ENCODE data around the gene SPDYE17. TPM values are rescaled to one million over a fixed set of nuclear protein-coding genes. Genes with fewer than 3 reads are reported as not detected.
"Not testable (repeated sequence)": the region's sequence is repeated elsewhere in the genome, so short reads cannot be mapped to it uniquely, and the experiment has no call there.

The SPDYE17 gene, protein sequence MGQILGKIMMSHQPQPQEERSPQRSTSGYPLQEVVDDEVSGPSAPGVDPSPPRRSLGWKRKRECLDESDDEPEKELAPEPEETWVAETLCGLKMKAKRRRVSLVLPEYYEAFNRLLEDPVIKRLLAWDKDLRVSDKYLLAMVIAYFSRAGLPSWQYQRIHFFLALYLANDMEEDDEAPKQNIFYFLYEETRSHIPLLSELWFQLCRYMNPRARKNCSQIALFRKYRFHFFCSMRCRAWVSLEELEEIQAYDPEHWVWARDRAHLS
- not detected for total RNA-seq

DNA sequence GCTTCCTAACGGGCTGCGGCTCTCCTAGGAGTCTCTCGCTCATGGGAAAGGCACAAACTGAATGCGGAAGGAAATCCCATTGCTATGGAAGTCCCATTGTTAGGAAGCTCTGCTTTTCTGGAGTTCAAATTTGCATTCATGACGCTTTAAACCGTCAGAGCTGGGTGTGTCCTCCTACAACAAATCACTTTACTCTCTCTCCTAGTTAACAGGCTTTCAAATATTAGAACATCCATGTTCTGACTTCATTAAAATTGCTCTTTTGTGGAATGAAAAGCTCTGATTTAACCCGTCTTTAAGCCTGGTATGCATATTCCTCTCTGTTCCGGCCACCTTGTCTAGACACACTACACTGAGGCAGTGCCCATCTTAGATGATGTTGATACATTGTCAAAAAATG, at the start of gene SPDYE17:
Gene SPDYE17 (minus strand): TSS at position 101 of the 400 bp plus-strand sequence. CDS start 1,791 bp downstream, outside the sequence.
- H3K36me3 Mint-ChIP-seq; DNase-seq; CTCF ChIA-PET; H3K4me1 Mint-ChIP-seq (ENCODE audit: low read depth); intact Hi-C loops (cut with micrococcal nuclease); H3K9me3 Mint-ChIP-seq; POLR2A ChIA-PET; H3K27me3 Mint-ChIP-seq; H3K4me3 Mint-ChIP-seq; H3K27ac Mint-ChIP-seq: not testable (repeated sequence)

DNA sequence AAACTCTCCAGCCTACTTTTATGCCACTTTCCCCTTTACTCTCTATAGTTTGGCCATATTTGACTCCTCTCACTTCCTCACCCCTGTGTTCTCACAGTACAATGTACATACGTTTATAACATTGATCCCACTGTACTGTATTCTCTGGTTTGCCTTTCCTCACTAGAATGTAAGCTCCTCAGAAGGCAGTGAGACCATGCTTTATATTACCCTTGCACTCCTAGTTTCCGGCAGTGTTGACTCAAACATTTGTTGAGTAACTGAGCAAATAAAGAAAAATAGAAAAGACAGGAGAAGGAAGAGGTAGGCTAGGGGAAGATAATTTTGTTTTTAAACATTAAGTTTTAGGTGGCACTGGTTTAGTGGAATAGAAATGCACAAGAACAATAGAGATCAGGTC, 48.1 kb upstream of the SPDYE17 start:
- H3K27me3 Mint-ChIP-seq; H3K4me1 Mint-ChIP-seq (ENCODE audit: low read depth); intact Hi-C loops (cut with micrococcal nuclease); H3K9me3 Mint-ChIP-seq; H3K27ac Mint-ChIP-seq; DNase-seq; POLR2A ChIA-PET; H3K4me3 Mint-ChIP-seq; H3K36me3 Mint-ChIP-seq; CTCF ChIA-PET: not testable (repeated sequence)

DNA sequence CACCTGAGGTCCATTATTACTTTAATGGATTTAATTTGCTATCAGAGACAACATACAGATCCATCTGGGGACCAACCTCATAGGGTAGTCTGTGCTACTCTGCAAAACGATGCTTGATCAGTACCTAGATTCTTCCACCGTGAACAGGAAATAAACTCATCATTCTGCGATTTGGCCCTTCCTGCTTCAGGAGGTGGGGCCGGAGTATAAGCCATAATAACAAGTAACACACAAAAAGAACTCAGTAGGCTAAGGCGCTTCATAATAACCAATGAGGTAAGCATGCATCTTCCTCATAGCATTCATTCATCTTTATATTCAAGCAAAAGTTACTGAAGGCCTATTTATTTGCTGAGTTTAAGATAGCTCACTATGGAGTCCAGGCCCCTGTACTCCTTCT, 47.5 kb upstream of the SPDYE17 start:
- H3K4me3 Mint-ChIP-seq; POLR2A ChIA-PET; intact Hi-C loops (cut with micrococcal nuclease); H3K36me3 Mint-ChIP-seq; H3K4me1 Mint-ChIP-seq (ENCODE audit: low read depth); CTCF ChIA-PET; DNase-seq; H3K27ac Mint-ChIP-seq; H3K9me3 Mint-ChIP-seq; H3K27me3 Mint-ChIP-seq: not testable (repeated sequence)

DNA sequence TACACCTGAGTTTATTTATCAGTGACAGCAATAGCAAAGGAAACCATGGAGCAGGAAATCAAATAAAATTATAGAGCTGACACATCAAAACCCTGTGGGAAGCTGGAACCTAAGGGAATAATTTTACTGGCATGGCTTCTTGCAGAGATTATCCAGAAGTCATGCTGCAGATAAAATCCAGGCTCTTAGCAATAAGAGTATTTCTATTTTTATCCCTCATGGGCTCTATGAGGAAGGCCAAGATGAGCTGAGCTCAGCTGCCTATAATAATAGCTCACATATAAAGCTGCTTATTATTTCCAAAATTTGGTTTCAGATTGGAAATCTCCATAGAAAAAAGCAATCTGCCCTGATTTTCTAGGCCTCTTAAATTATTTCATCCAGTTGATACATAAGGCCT, 47.0 kb upstream of the SPDYE17 start:
- H3K4me3 Mint-ChIP-seq; H3K4me1 Mint-ChIP-seq (ENCODE audit: low read depth); CTCF ChIA-PET; H3K27ac Mint-ChIP-seq; POLR2A ChIA-PET; intact Hi-C loops (cut with micrococcal nuclease); H3K27me3 Mint-ChIP-seq; DNase-seq: not testable (repeated sequence)
- Mint-ChIP-seq H3K9me3 (peaks cover 10% of the 10 kb centered on the region), H3K36me3 (peaks cover 12% of the 10 kb centered on the region)

DNA sequence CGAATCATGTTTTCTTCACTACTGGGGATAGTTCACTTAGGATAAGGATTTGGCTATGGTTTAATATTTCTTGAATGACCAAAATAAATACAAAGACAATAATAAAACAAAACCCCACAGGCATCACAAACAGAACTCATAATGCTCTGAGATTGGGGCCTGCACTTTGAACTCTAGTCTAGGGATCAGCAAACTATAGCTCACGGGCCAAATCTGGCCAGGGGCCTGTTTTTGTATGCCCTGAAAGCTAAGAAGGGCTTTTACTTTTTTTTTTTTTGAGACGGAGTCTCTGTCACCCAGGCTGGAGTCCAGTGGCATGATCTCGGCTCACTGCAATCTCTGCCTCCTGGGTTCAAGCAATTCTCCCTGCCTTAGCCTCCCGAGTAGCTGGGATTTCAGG, 44.9 kb upstream of the SPDYE17 start:
- peaks cover 11% of the 10 kb centered on the region for H3K9me3 Mint-ChIP-seq
- H3K27me3 Mint-ChIP-seq; intact Hi-C loops (cut with micrococcal nuclease); H3K4me3 Mint-ChIP-seq; CTCF ChIA-PET; H3K4me1 Mint-ChIP-seq (ENCODE audit: low read depth); POLR2A ChIA-PET; H3K27ac Mint-ChIP-seq; DNase-seq: not testable (repeated sequence)
- peaks cover 15% of the 10 kb centered on the region for H3K36me3 Mint-ChIP-seq

DNA sequence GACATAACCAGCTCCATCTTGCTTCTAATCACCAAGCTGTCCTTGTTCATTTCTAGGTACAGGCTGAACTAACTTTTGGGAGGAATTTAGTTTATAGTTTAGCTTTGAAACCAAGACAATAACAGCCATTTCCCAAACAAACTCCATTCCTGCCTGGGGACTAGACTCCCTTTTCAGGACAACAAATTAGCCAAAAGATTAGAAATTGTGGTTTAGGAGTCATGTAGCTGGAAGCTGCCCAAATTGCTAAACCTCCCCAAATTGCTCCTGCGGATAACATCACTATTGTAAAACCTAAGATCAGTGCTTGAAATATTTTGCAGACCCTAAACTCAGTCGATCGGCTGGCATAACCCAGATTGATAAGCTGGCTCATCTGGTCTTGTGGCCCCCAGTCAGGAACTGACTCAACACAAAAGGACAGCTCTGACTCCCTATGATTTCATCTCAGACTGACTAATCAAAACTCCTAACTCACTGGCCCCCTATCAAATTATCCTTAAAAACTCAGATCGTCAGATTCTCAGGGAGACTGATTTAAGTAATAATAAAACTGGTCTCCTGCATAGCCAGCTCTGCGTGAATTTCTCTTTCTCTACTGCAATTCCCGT, 42.7 kb upstream of the SPDYE17 start:
- H3K4me1 Mint-ChIP-seq (ENCODE audit: low read depth); H3K4me3 Mint-ChIP-seq; H3K27ac Mint-ChIP-seq; intact Hi-C loops (cut with micrococcal nuclease); DNase-seq; POLR2A ChIA-PET; CTCF ChIA-PET; H3K27me3 Mint-ChIP-seq: not testable (repeated sequence)
- Mint-ChIP-seq H3K36me3 (peaks cover 25% of the 10 kb centered on the region), H3K9me3 (peaks cover 11% of the 10 kb centered on the region)

DNA sequence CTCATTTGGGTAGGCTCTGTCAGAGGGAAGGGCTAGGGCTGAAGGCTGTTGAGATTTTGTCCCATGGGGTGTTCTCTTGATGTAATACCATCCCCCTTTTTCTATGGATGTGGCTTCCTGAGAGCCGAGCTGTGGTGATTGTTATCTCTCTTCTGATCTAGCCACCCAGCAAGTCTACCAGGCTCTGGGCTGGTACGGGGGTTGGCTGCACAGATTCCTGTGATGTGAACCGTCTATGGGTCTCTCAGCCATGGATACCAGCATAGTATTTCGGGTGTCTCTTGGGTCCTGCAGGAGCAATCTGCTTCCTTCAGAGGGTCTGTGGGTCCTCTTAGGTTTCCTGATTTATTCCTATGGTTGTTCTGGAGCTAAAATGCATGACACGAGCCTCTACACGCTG, 38.9 kb upstream of the SPDYE17 start:
- intact Hi-C loops (cut with micrococcal nuclease); H3K4me3 Mint-ChIP-seq; POLR2A ChIA-PET; DNase-seq; CTCF ChIA-PET; H3K27me3 Mint-ChIP-seq; H3K27ac Mint-ChIP-seq: not testable (repeated sequence)
- H3K9me3 Mint-ChIP-seq, result peaks cover 22% of the 10 kb centered on the region
- peaks cover 14% of the 10 kb centered on the region for H3K4me1 Mint-ChIP-seq (ENCODE audit: low read depth)
- H3K36me3 Mint-ChIP-seq, result peaks cover 25% of the 10 kb centered on the region

DNA sequence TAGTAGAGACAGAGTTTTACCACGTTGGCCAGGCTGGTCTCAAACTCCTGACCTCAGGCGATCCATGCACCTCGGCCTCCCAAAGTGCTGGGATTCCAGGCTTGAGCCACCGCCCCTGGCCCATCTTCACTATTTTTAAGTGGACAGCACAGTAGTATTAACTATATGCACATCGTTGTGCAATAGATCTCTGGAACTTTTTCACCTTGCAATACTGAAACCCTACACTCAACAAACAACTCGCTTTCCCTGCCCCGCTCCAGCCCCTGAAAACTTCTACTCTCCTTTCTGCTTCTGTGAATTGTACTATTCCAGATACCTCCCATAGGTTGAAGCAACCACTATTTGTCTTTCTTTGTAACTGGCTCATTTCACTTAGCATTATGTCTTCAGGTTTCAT, 33.7 kb upstream of the SPDYE17 start:
- CTCF ChIA-PET; intact Hi-C loops (cut with micrococcal nuclease); H3K27ac Mint-ChIP-seq; DNase-seq; H3K4me3 Mint-ChIP-seq; H3K27me3 Mint-ChIP-seq; POLR2A ChIA-PET: not testable (repeated sequence)
- H3K9me3 Mint-ChIP-seq, result peaks cover 11% of the 10 kb centered on the region
- peaks cover 12% of the 10 kb centered on the region for H3K36me3 Mint-ChIP-seq
- H3K4me1 Mint-ChIP-seq (ENCODE audit: low read depth), result peaks cover 14% of the 10 kb centered on the region

DNA sequence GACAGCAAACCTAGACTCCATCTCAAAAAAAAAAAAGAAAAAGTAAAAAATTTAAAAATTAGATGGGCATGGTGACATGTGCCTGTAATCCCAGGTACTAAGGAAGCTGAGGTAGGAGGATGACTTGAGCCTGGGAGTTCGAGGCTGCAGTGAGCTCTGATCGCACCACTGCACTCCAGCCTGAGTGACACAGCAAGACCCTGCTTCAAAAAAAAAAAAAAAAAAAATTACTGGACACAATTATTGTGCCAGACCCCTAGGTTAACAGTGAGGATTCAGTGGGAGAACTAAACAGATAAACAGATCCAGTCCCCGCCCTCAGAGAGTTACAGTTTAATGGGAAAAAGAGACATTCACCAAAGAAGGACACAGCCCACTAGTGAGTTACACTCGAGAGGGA, 31.6 kb upstream of the SPDYE17 start:
- H3K27me3 Mint-ChIP-seq; H3K4me1 Mint-ChIP-seq (ENCODE audit: low read depth); H3K36me3 Mint-ChIP-seq; POLR2A ChIA-PET; DNase-seq; intact Hi-C loops (cut with micrococcal nuclease); H3K27ac Mint-ChIP-seq; CTCF ChIA-PET; H3K4me3 Mint-ChIP-seq: not testable (repeated sequence)
- peaks cover 11% of the 10 kb centered on the region for H3K9me3 Mint-ChIP-seq

DNA sequence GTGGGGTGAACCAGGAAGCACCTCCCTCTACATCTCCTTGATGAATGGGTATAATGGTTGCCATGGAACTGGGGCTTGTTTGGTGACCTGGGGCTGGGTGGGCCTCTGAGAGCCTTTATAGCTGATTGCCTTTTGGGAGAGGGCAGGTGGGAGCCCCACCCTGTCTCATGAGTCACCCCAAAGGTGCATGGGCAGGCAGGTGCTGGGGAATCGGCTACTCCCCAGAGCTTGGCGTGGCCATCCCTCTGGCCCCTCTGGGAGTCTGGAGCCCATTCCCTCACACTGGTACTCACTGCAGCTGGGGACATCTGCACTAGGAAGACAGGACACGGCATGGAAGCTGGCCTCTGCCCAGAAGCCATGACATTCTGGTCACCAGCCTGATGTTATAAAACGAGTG, 30.4 kb upstream of the SPDYE17 start, which contains the start of gene SPDYE18:
Gene SPDYE18 (minus strand): TSS at position 2 of the 400 bp plus-strand sequence. CDS start 2,046 bp downstream, outside the sequence.
- H3K36me3 Mint-ChIP-seq; H3K27me3 Mint-ChIP-seq; DNase-seq; POLR2A ChIA-PET; H3K9me3 Mint-ChIP-seq; H3K4me1 Mint-ChIP-seq (ENCODE audit: low read depth); CTCF ChIA-PET; H3K27ac Mint-ChIP-seq; intact Hi-C loops (cut with micrococcal nuclease); H3K4me3 Mint-ChIP-seq: not testable (repeated sequence)

DNA sequence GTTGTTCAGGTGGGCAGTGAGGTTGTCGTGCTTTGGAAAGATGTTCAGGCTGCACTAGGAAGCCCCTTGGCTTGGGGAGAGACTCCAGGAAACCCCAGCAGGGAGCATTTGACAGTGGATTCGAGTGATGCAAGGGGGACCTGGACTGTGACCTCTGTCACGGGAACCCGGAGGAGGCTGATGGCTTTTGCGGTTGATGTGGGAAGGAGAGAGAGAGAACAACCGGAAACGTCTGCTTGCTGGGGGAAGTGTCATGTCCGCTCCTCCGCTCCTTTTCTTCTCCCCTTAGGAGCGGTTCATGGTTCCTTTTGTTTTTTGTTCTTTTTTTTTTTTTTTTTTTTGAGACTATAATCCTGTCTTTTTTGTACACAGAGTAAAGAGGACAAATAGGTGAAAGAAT, 5.8 kb downstream of the SPDYE17 start:
- CTCF ChIA-PET; H3K9me3 Mint-ChIP-seq; H3K4me3 Mint-ChIP-seq; H3K27ac Mint-ChIP-seq; intact Hi-C loops (cut with micrococcal nuclease); DNase-seq; H3K4me1 Mint-ChIP-seq (ENCODE audit: low read depth); POLR2A ChIA-PET; H3K27me3 Mint-ChIP-seq; H3K36me3 Mint-ChIP-seq: not testable (repeated sequence)

DNA sequence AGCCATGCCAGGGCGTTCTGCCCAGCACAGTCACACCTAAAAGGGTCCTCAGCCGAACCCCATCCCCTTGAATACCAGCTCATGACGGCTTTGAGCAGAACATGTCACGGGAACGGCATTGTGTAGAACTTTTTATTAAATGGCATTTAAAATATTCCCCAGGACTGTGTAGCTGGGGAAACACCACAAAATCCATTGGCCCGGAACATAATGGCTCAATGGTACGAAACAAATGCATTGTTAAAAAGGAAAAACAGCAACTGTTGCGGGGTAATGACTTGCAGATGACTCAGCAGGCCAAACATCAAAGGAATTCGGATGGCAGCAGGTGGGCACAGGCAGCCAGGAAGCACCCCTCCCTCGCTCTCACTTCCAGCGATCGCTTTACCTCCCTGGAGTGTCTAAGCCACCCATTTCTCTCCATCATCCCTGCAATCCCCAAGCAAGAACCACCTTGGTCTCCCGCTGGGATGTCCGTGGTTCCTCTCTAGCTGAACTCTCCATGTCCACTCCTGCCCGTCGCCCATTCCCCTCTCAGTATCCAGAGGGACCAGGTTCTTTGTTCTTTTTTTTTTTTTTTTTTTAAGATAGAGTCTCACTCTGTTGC, 22.0 kb downstream of the SPDYE17 start:
- CTCF ChIA-PET; H3K4me1 Mint-ChIP-seq (ENCODE audit: low read depth); H3K9me3 Mint-ChIP-seq; H3K4me3 Mint-ChIP-seq; H3K27me3 Mint-ChIP-seq; intact Hi-C loops (cut with micrococcal nuclease); H3K36me3 Mint-ChIP-seq; H3K27ac Mint-ChIP-seq; DNase-seq; POLR2A ChIA-PET: not testable (repeated sequence)

DNA sequence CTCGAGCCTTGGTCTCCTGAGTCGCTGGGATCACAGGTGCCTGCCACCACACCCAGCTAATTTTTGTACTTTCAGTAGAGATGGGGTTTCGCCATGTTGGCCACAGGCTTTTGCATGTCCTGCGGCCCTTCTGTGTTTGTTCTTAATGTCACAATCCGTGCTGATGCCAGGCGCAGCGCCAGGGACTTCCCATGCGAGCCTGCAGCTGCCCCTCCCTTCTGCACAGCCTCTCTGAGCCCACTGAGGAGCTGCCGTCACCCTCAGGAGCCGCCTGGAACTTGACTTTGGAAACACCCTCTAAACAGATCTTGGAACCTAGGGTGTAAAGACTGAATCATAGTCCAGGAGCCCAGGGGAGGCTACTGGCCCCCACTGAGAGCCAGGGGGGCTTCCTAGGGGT, 24.2 kb downstream of the SPDYE17 start:
- CTCF ChIA-PET, result interaction anchor here (0.7 kb wide), 1 partner anchor 244 kb away, joined by 3 read pairs; no protein-coding TSS in a partner anchor
- DNase-seq; H3K27ac Mint-ChIP-seq; intact Hi-C loops (cut with micrococcal nuclease); H3K27me3 Mint-ChIP-seq; H3K4me3 Mint-ChIP-seq; POLR2A ChIA-PET; H3K9me3 Mint-ChIP-seq; H3K4me1 Mint-ChIP-seq (ENCODE audit: low read depth); H3K36me3 Mint-ChIP-seq: not testable (repeated sequence)

All from activated CD4-positive, alpha-beta memory T cell treated with anti-CD3 and anti-CD28 coated beads for 36 hours (primary cell).